Measurements from ENCODE around the gene MTHFD1.
A peak's percentile ranks its signal among the peaks of the same experiment; 100 is the strongest.

- TF ChIP-seq MAFF (IDR thresholded peaks at IDR 0.05; ENCODE audit: low read length) (no peak), MEF2A (IDR thresholded peaks at IDR 0.05; ENCODE audit: control insufficient read depth, low read depth, low read length) (no peak), ZNF785 (CRISPR knock-in tag; IDR thresholded peaks at IDR 0.05) (no peak), RCOR1 (IDR thresholded peaks at IDR 0.05; ENCODE audit: borderline replicate concordance in 1 of 2, low read depth in 2 of 2, low read length in 2 of 2) (no peak), RBBP5 (IDR thresholded peaks at IDR 0.05; ENCODE audit: borderline replicate concordance, insufficient read depth, low read length, poor library complexity, severe bottlenecking) (peak; percentile 17)
These were observed 556 bp downstream of the MTHFD1 start for GRCh38 chr14:64388533-64389285.
